AG04449 (cell line): ENCODE data around the gene GADD45A.
A peak's percentile ranks its signal among the peaks of the same experiment; 100 is the strongest.

Experiments used
- CTCF ChIA-PET: fragments of 350-600 bp; formaldehyde crosslinking; extraction: SDS; loops from one replicate; lab custom pipeline; 2021; ENCODE audit warnings: antibody characterized with exemption; lab: Yijun Ruan, JAX
- POLR2A ChIA-PET: fragments of 400-600, 350-600 bp; formaldehyde crosslinking; extraction: SDS; loops from one replicate; lab custom pipeline; 2020; ENCODE audit warnings: antibody characterized with exemption, inconsistent platforms; lab: Yijun Ruan, JAX
- DNase-seq: peaks from one replicate; pipeline ENCODE4 v3.0.0-alpha.2; 2010; ENCODE audit warnings: low read depth, low spot score
- H3K4me3 ChIP-seq: 2 replicates; pipeline ENCODE4 v1.5.1; 2011; ENCODE audit warnings: low read depth, mild to moderate bottlenecking, control low read depth, low read length
- TF ChIP-seq, protein P1 (sequence below): IDR thresholded peaks from one replicate; pipeline ENCODE4 v1.5.1; 2011; ENCODE audit warnings: mild to moderate bottlenecking, moderate library complexity, low read length, control low read depth, inconsistent platforms; ENCODE audit not compliant: insufficient read depth; ENCODE audit errors: missing control alignments

GADD45A gene

DNA sequence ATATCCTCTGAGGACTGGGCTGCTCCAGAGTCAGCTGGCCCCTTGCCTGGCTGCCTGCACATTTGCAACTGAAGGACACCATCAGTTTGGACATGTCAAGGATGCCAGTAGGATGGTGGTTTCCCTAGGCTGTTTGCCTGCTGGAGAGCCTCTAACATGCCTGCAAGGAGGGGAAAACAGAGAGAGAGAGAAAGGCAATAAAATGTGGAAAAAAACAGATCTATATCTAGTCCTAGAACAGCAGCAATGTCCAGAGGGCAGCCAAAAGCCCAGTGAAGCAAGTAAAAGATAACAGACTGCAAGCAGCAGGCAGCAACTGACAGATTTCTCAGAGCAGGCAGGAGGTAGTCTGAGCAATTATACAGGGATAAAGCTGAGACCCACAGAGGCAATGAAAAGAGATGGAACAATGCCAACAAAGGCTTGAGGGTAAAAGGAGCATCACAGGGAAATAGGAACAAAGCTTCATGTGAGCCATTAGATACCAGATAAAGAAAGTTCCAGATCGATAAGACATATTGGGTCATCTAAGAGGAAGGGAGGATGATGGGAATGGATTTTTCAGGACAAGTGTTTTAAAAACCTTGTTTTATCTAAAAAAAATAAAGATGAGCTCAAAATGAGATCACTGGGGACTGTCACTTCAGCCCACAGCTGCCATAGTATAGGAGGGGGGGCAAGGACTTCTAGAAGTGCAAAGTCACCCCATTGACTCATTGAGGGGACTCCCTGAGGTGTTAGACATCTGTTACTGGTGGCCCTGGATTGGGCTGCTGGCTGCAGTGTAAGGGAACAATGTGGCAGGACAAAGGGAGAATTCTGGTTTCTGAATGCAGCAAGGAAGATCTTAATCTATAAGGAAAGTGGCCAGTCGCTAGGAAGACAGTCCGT, 38.6 kb upstream of the GADD45A start:
- ChIA-PET CTCF (interaction anchor here (1.2 to 2.2 kb wide), 3 partner anchors 9 to 114 kb away, joined by 3 to 8 read pairs (median 3); no protein-coding TSS in a partner anchor), POLR2A (interaction anchor here (1.3 kb wide), 1 partner anchor 38 kb away, joined by 3 read pairs; the partner anchor contains the start of gene GADD45A)
- TF ChIP-seq, protein P1, sequence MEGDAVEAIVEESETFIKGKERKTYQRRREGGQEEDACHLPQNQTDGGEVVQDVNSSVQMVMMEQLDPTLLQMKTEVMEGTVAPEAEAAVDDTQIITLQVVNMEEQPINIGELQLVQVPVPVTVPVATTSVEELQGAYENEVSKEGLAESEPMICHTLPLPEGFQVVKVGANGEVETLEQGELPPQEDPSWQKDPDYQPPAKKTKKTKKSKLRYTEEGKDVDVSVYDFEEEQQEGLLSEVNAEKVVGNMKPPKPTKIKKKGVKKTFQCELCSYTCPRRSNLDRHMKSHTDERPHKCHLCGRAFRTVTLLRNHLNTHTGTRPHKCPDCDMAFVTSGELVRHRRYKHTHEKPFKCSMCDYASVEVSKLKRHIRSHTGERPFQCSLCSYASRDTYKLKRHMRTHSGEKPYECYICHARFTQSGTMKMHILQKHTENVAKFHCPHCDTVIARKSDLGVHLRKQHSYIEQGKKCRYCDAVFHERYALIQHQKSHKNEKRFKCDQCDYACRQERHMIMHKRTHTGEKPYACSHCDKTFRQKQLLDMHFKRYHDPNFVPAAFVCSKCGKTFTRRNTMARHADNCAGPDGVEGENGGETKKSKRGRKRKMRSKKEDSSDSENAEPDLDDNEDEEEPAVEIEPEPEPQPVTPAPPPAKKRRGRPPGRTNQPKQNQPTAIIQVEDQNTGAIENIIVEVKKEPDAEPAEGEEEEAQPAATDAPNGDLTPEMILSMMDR = no peak
- DNase-seq = peak; percentile 9
- H3K4me3 ChIP-seq = no peak overlapping the region

DNA sequence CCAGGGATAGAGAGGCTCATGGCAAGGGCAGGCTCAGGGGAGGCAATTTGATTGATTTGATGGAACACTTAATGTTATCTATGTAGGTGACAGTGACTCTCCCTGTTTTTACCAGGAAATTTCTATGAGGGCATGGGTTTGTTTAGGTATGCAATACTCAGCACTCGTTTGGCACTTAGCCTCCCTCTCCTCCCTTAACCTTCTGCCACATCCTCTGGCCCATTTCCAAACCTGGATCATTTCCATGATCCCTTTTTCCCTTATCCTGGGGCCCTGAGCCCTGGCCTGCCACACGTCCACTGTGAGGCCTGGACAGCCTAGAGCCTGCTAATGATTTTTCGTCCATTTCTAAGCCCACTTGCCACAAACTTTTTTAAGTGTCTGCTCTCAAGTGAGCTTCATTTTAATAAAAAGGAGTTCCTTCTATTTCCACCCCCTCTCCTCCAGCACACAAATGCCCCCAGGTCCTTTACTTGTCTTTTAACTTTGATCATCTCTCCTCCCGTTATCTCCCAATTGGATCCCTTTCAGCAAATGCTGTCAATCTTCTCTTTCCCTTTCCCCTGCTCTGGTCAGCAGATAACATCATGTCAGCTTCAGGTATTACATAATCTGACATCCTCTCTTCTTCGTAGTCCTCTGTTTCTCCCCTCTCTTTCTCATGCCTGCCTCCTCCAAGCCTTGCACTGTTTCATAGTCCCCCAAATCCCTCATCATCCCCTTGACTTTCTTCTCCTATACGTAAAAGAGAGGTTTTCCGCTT, 37.8 kb upstream of the GADD45A start:
- ChIA-PET CTCF (interaction anchor here (0.9 to 2.2 kb wide), 4 partner anchors 8 to 115 kb away, joined by 3 to 8 read pairs (median 3); no protein-coding TSS in a partner anchor), POLR2A (interaction anchor here (1.3 kb wide), 1 partner anchor 38 kb away, joined by 3 read pairs; the partner anchor contains the start of gene GADD45A)
- no peak for DNase-seq
- TF ChIP-seq, protein P1 = no peak
- no peak overlapping the region for H3K4me3 ChIP-seq

DNA sequence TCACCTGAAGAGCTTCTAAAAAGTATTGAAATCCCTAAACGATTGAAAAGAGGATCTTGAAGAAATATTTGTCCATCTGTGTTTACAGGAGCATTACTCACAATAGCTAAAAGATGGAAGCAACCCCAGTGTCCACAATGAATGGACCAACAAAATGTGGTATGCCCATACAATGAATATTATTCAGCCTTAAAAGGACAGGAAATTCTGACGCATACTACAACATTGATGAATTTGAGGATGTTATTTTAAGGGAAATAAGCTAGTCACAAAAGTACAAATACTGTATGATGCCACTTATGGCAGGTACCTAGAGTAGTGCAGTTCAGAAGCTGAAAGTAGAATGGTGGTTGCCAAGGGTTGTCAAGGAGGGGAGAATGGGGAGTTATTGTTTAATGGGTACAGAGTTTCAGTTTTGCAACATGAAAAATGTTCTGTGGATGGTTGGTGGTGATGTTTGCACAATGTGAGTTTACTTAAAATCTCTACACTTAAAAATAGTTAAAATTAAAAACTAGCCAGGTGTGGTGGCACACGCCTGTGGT, 37.1 kb upstream of the GADD45A start:
- TF ChIP-seq, protein P1 = no peak
- POLR2A ChIA-PET = interaction anchor here (1.3 kb wide), 1 partner anchor 37 kb away, joined by 3 read pairs; the partner anchor contains the start of gene GADD45A
- CTCF ChIA-PET = interaction anchor here (0.9 to 2.2 kb wide), 3 partner anchors 8 to 86 kb away, joined by 3 to 8 read pairs (median 3); no protein-coding TSS in a partner anchor
- H3K4me3 ChIP-seq = no peak overlapping the region
- no peak for DNase-seq

DNA sequence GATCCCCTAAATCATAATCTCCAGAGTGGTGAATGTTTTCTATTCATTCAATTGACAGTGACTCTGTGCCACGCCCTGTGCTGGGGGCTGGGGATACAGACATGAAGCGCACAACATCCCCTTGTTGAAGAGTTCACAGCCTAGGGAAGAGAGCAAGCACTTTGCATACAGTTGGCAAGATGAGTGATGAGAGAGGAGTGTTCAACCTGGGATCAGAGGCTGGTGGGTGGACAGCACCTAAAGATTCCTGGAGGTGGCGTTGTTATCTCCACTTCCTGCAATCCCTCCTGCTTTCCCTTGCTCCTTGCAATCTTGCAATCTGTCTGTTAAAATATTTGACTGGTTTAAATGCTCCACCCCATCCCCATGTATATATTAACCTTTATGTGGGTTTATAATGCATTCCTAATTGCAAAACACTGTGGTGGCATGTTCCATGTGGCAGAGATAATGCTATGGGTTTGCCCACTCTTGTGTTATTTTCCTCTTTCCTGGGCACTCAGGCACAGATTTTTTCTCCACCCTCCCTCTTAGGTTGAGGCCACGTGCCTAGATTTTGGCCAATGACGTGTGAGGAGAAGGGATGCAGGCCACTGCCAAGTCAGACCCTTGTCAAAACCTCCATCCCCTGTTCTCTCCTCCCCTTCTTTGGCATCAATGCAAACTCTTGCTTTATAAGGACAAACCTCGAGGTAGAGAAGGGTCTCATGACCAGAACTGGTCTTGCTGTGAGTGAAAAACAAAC, 36.2 kb upstream of the GADD45A start:
- TF ChIP-seq, protein P1 = no peak

DNA sequence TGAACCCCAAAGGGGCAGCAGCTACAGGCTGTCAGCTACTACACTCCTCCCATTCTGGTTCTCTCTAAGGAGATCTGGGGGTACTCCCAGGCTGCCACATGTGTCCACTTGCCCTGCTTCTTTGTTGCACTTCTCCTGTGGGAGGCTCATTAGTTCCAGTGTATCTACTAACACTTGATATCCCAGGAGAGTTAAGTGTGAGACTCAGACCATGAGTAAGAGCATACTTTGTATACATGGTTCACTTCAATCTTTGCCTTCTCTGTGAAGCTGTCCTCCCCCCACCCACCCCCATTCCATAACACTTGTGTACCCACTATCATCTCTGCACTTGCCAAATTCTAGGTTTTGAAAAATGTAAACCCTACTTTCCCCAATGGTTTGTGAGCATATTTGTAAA, 34.9 kb upstream of the GADD45A start:
- H3K4me3 ChIP-seq = no peak overlapping the region
- TF ChIP-seq, protein P1 = no peak
- DNase-seq = no peak
- ChIA-PET CTCF (no interaction called here), POLR2A (no interaction called here)

More for the DNA sequence above, 36.2 kb upstream of the GADD45A start:
- POLR2A ChIA-PET = no interaction called here
- no peak for DNase-seq
- no peak overlapping the region for H3K4me3 ChIP-seq
- CTCF ChIA-PET = no interaction called here
